OCI-LY1 (cell line): ENCODE measurements around the gene SLC26A2.

ENCODE experiments used
- EZH2 ChIP-seq: fragments of 200-600 bp; sonication (generic), shearing (Covaris generic); IDR thresholded peaks from 2 replicates; pipeline ENCODE4 v1.8.0; 2017; ENCODE audit warnings: borderline replicate concordance, mixed run types, mild to moderate bottlenecking, antibody characterized with exemption, low read length, moderate library complexity, mixed read lengths
- TF ChIP-seq, protein P1 (sequence below): fragments of 200-600 bp; sonication (generic), shearing (Covaris generic); IDR thresholded peaks from 2 replicates; pipeline ENCODE4 v1.5.1; 2017; ENCODE audit warnings: mild to moderate bottlenecking, antibody characterized with exemption, low read length, moderate library complexity, mixed read lengths

DNA sequence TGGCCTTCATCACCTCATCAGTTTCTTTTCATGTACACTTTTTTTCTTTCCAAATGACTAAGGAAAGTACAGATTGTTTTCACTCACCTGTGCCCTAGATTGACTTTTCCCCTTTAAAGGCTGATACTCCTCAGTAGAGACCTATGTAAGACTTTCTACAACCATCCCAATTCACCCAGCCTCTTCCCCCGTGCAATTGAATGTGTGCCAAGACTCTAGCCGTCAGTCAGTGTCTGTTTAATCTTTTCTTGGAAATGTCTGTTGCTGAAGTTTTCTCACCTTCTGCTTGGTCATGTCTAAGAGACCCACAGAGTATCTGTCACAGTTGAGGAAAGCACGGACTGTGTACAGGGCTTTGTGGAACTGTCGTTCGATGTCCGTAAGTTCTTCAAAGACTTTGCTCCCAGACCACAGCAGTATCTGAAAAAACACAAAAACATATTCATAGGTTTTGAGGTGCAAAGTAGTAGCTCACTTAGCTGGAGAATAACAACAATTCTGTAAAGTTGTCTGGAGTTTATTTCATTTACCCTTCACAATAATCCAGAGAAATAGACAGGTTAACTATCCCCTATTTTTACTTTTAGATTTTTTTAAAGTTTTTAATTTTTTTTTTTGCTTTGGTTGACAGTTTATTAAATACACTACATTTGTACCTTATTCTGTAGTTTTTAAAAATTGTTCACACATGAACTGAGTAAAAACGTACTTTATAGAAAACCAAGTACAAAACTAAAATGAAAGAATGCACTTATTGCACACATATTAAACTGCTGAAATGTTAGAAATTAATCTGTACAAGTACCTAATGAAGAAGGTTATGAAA, 29.6 kb upstream of the SLC26A2 start:
- TF ChIP-seq, protein P1, sequence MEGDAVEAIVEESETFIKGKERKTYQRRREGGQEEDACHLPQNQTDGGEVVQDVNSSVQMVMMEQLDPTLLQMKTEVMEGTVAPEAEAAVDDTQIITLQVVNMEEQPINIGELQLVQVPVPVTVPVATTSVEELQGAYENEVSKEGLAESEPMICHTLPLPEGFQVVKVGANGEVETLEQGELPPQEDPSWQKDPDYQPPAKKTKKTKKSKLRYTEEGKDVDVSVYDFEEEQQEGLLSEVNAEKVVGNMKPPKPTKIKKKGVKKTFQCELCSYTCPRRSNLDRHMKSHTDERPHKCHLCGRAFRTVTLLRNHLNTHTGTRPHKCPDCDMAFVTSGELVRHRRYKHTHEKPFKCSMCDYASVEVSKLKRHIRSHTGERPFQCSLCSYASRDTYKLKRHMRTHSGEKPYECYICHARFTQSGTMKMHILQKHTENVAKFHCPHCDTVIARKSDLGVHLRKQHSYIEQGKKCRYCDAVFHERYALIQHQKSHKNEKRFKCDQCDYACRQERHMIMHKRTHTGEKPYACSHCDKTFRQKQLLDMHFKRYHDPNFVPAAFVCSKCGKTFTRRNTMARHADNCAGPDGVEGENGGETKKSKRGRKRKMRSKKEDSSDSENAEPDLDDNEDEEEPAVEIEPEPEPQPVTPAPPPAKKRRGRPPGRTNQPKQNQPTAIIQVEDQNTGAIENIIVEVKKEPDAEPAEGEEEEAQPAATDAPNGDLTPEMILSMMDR, result no peak
- TF ChIP-seq EZH2, result no peak
